ENCODE measurements around the gene ZNF618.

Gene ZNF618

GRCh38 chr9:113973963-113974413, 97.9 kb downstream of the ZNF618 start:
- no peak for TF ChIP-seq CTCF (IDR thresholded peaks at IDR 0.05; ENCODE audit: low read depth, low read length)
- DNase-seq (ENCODE audit: extremely low read depth, low read depth) = no peak

GRCh38 chr9:113976915-113977314, 100.8 kb downstream of the ZNF618 start:
- TF ChIP-seq CTCF (IDR thresholded peaks at IDR 0.05; ENCODE audit: low read depth, low read length) = no peak
- DNase-seq (ENCODE audit: extremely low read depth, low read depth) = no peak

DNA sequence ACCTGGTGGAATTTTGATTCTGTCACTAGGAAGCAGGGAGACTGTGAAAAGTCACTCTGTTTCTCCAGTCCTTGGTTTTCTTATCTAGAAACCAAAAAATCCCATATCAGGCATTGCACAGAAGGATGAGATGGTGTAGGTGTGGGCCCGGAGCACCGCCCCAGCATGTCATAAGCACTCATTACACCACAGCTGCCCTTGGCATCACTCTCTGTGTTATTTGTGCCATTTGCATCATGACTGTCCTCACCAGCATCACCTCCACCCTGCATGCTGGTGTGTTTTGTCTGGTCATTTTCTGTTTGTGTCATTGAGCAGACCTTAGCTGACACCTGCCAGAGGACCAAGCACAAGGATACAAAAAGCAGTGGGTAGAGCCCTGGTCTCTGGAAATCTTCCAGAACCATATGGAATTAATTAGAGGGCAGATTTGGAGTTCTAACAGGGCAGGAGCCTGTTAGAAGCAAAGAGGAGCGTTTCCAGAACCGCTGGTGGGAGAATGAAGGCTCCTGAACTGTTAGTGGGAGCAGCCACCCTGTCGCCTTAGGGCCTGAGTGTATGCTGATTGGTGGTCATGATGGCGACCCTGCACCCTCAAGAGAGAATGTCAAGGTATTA, 102.7 kb downstream of the ZNF618 start:
- no peak for TF ChIP-seq CTCF (IDR thresholded peaks at IDR 0.05; ENCODE audit: low read depth, low read length)
- no peak for DNase-seq (ENCODE audit: extremely low read depth, low read depth)

- no peak for TF ChIP-seq CTCF (IDR thresholded peaks at IDR 0.05; ENCODE audit: low read depth, low read length)
- no peak for DNase-seq (ENCODE audit: extremely low read depth, low read depth)
These were observed 103.4 kb downstream of the ZNF618 start for GRCh38 chr9:113979343-113980127.

DNA sequence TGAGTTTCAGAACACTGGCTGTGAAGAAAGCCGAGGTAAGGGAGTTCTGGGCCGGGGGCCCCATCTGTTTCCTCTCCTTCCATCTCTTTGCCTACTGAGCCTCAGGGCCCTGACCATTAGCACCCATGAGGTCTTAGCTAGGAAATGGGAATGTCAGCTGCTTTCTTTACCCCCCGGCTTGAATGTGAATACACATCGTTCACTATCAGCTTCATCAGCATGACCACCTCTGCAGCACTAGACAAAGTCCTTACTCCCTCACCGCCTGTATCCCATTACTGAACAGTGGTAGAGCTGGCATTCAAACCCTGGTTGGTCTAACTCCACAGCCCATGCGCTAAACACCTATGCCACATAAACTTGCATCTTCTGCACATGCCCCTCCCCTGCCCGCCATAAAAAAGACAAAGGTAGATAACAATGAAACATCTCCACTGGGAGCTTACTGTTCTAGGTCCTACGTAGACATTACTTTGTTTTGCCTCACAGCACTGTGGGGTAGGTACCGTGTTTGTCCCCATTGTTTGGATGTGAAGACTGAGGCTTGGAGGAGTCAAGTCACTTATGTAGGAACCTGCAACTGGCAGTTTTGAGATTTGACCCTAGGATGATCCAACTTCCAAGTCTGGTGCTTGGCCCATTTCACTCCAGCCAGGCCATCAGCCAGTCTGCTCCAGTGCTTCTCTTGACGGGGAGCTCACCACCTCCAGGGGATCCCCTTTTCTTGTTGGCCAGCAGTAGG, 108.7 kb downstream of the ZNF618 start:
- no peak for TF ChIP-seq CTCF (IDR thresholded peaks at IDR 0.05; ENCODE audit: low read depth, low read length)
- DNase-seq (ENCODE audit: extremely low read depth, low read depth) = no peak

GRCh38 chr9:113985968-113986585, 110.0 kb downstream of the ZNF618 start:
- DNase-seq (ENCODE audit: extremely low read depth, low read depth) = no peak
- no peak for TF ChIP-seq CTCF (IDR thresholded peaks at IDR 0.05; ENCODE audit: low read depth, low read length)

Data from AG09319 (cell line).